Measurements from ENCODE around the gene SNX14.
"Not testable (repeated sequence)": the region's sequence is repeated elsewhere in the genome, so short reads cannot be mapped to it uniquely, and the experiment has no call there.

DNA sequence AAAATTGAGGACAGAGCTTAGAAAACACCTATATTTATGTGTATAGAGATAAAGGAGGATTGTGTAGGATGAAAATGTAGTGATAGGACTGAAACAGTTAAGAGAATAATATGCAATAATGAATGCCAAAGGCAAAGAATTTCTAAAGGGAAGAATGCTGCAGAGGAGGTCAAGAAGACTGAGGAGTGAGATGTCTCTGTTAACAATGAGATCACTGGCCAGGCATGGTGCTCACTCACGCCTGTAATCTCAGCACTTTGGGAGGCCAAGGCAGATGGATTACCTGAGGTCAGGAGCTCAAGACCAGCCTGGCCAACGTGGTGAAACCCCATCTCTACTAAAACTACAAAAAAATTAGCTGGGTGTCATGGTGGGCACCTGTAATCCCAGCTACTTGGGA is 69.4 kb downstream of the SNX14 start:
- TF ChIP-seq, protein P1, sequence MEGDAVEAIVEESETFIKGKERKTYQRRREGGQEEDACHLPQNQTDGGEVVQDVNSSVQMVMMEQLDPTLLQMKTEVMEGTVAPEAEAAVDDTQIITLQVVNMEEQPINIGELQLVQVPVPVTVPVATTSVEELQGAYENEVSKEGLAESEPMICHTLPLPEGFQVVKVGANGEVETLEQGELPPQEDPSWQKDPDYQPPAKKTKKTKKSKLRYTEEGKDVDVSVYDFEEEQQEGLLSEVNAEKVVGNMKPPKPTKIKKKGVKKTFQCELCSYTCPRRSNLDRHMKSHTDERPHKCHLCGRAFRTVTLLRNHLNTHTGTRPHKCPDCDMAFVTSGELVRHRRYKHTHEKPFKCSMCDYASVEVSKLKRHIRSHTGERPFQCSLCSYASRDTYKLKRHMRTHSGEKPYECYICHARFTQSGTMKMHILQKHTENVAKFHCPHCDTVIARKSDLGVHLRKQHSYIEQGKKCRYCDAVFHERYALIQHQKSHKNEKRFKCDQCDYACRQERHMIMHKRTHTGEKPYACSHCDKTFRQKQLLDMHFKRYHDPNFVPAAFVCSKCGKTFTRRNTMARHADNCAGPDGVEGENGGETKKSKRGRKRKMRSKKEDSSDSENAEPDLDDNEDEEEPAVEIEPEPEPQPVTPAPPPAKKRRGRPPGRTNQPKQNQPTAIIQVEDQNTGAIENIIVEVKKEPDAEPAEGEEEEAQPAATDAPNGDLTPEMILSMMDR (IDR thresholded peaks at IDR 0.05): not testable (repeated sequence)
- not testable (repeated sequence) for TF ChIP-seq POLR2A (IDR thresholded peaks at IDR 0.05)
